ENCODE data around the gene AFG3L2. TPM values are rescaled to one million over a fixed set of nuclear protein-coding genes. Genes with fewer than 3 reads are reported as not detected.

The AFG3L2 gene
- total and polyA plus RNA-seq, 4 donors, result 22.5 to 55.4 (median 27.6) TPM

GRCh38 chr18:12416098-12416729 is 39.2 kb upstream of the AFG3L2 start:
- H3K4me3 ChIP-seq (ENCODE audit: low read depth in 1 of 3, low read length in 3 of 3), result no peak overlapping the region
- TF ChIP-seq SP1 (IDR thresholded peaks at IDR 0.05), result no peak
- no peak for TF ChIP-seq RXRA (IDR thresholded peaks at IDR 0.05)
- no peak for TF ChIP-seq ATF3 (IDR thresholded peaks at IDR 0.05)
- no peak for TF ChIP-seq RAD21 (IDR thresholded peaks at IDR 0.05)
- TF ChIP-seq YY1 (IDR thresholded peaks at IDR 0.05), result no peak
- no peak for TF ChIP-seq TAF1 (conservative IDR thresholded peaks at IDR 0.05)
- no peak for TF ChIP-seq REST (IDR thresholded peaks at IDR 0.05)
- no peak for TF ChIP-seq MAX (IDR thresholded peaks at IDR 0.05)
- TF ChIP-seq EGR1 (IDR thresholded peaks at IDR 0.05; ENCODE audit: low read depth in 2 of 2), result no peak
- TF ChIP-seq NR2F2 (IDR thresholded peaks at IDR 0.05), result no peak
- TF ChIP-seq GABPA (IDR thresholded peaks at IDR 0.05 in 1 of 2, conservative IDR thresholded peaks at IDR 0.05 in 1 of 2), result no peak
- no peak for TF ChIP-seq HNF4A (conservative IDR thresholded peaks at IDR 0.05)
- H3K4me1 ChIP-seq (ENCODE audit: control insufficient read depth in 4 of 4, insufficient read depth in 4 of 4, low read length in 3 of 4), result peaks cover 0 to 6% (median 4%) of the 10 kb centered on the region in 4 donors
- WGBS, result 81% methylated on average over 5 of the region's 5 CpGs
- H3K36me3 ChIP-seq (ENCODE audit: control insufficient read depth in 4 of 4, insufficient read depth in 3 of 4, low read depth in 1 of 4, low read length in 3 of 4), result no peaks in the 10 kb centered on the region
- H3K9ac ChIP-seq (ENCODE audit: low read depth in 1 of 2, low read length in 2 of 2), result no peak overlapping the region
- H3K27me3 ChIP-seq (ENCODE audit: control insufficient read depth in 4 of 4, insufficient read depth in 4 of 4, low read length in 3 of 4), result no peaks in the 10 kb centered on the region
- no peak overlapping the region for H3K27ac ChIP-seq (ENCODE audit: low read depth in 1 of 2, low read length in 2 of 2)
- no peak for DNase-seq (ENCODE audit: low spot score)
- H3K9me3 ChIP-seq (ENCODE audit: control insufficient read depth in 4 of 4, low read length in 3 of 4), result no peaks in the 10 kb centered on the region

- Histone ChIP-seq H3K27me3 (ENCODE audit: control insufficient read depth in 4 of 4, insufficient read depth in 4 of 4, low read length in 3 of 4) (peaks cover 0 to 2% (median 0%) of the 10 kb centered on the region in 4 donors), H3K27ac (ENCODE audit: low read depth in 1 of 2, low read length in 2 of 2) (no peak overlapping the region), H3K9me3 (ENCODE audit: control insufficient read depth in 4 of 4, low read length in 3 of 4) (no peaks in the 10 kb centered on the region), H3K9ac (ENCODE audit: low read depth in 1 of 2, low read length in 2 of 2) (no peak overlapping the region), H3K36me3 (ENCODE audit: control insufficient read depth in 4 of 4, insufficient read depth in 3 of 4, low read depth in 1 of 4, low read length in 3 of 4) (no peaks in the 10 kb centered on the region), H3K4me3 (ENCODE audit: low read depth in 1 of 3, low read length in 3 of 3) (no peak overlapping the region), H3K4me1 (ENCODE audit: control insufficient read depth in 4 of 4, insufficient read depth in 4 of 4, low read length in 3 of 4) (peaks cover 2 to 8% (median 5%) of the 10 kb centered on the region in 4 donors)
- no peak for TF ChIP-seq RXRA (IDR thresholded peaks at IDR 0.05)
- TF ChIP-seq ZBTB33 (IDR thresholded peaks at IDR 0.05), result no peak
- no peak for TF ChIP-seq GABPA (IDR thresholded peaks at IDR 0.05 in 1 of 2, conservative IDR thresholded peaks at IDR 0.05 in 1 of 2)
- TF ChIP-seq SP1 (IDR thresholded peaks at IDR 0.05), result no peak
- TF ChIP-seq HNF4G (IDR thresholded peaks at IDR 0.05), result no peak
- no peak for TF ChIP-seq FOXA2 (IDR thresholded peaks at IDR 0.05)
- no peak for TF ChIP-seq CTCF (IDR thresholded peaks at IDR 0.05; ENCODE audit: low read depth, low read length, missing input control)
- no peak for TF ChIP-seq EGR1 (IDR thresholded peaks at IDR 0.05; ENCODE audit: low read depth in 2 of 2)
- TF ChIP-seq REST (IDR thresholded peaks at IDR 0.05), result no peak
- TF ChIP-seq MAX (IDR thresholded peaks at IDR 0.05), result no peak
- TF ChIP-seq HNF4A (conservative IDR thresholded peaks at IDR 0.05), result no peak
- no peak for TF ChIP-seq YY1 (IDR thresholded peaks at IDR 0.05)
- DNase-seq (ENCODE audit: low spot score), result no peak
- 95% methylated on average over 2 of the region's 3 CpGs for WGBS
Measured at GRCh38 chr18:12411456-12411855, 34.4 kb upstream of the AFG3L2 start.
